Stomach (tissue), 9 donors: ENCODE data around the gene CPT1C. TPM values are rescaled to one million over a fixed set of nuclear protein-coding genes. Genes with fewer than 3 reads are reported as not detected.

Experiments
- DNase-seq, 2 donors: peaks; one replicate each; pipeline versions ENCODE4 v3.0.0 to v3.0.0-alpha.2; 2013 to 2019
- H3K27ac ChIP-seq, 5 donors: fragments of 200-600 bp in 4 of 5; sonication (generic) in 4 of 5; one replicate each; pipeline ENCODE4 v1.5.1; 2013 to 2019; ENCODE audit warnings: mild to moderate bottlenecking in 1 of 5, moderate library complexity in 1 of 5
- H3K27me3 ChIP-seq, 3 donors: fragments of 200-600 bp; sonication (generic); one replicate each; pipeline ENCODE4 v1.5.1; 2017 to 2019; ENCODE audit warnings: mixed run types in 1 of 3
- H3K36me3 ChIP-seq, 4 donors: fragments of 200-600 bp; sonication (generic); 1 replicate in 3 of 4; 2 replicates in 1 of 4; pipeline ENCODE4 v1.5.1; 2016 to 2019
- H3K4me1 ChIP-seq, 4 donors: fragments of 200-600 bp; sonication (generic); one replicate each; pipeline ENCODE4 v1.5.1; 2016 to 2019
- H3K4me3 ChIP-seq, 4 donors: fragments of 200-600 bp; sonication (generic) in 3 of 4; one replicate each; pipeline ENCODE4 v1.5.1; 2016 to 2019; ENCODE audit warnings: mild to moderate bottlenecking in 1 of 4
- H3K9me3 ChIP-seq, 4 donors: fragments of 200-600 bp; sonication (generic); one replicate each; pipeline ENCODE4 v1.5.1; 2016 to 2019
- EP300 ChIP-seq: sonication (generic); formaldehyde crosslinking; IDR thresholded peaks from one replicate; pipeline ENCODE4 v1.6.1; 2017; ENCODE audit warnings: antibody characterized with exemption
- POLR2A ChIP-seq, 4 donors: fragments of 450-650 bp; IDR thresholded peaks; one replicate each; pipeline ENCODE4 v1.6.1; 2016; ENCODE audit warnings: antibody characterized with exemption in 4 of 4, control low read depth in 2 of 4, mild to moderate bottlenecking in 1 of 4, moderate library complexity in 1 of 4
- POLR2AphosphoS5 ChIP-seq, 3 donors: sonication (generic); formaldehyde crosslinking; IDR thresholded peaks; one replicate each; pipeline ENCODE4 v1.6.1; 2016; ENCODE audit warnings: antibody characterized with exemption in 3 of 3
- WGBS, 5 donors: extraction: QIAGEN DNeasy Blood & Tissue Kit in 3 of 5; methylation state at CpG; one replicate each; pipeline versions ENCODE4 v1.1.5 to v1.1.7; 2013 to 2018; 5-methylcytosine and 5-hydroxymethylcytosine counted together
- intact Hi-C: fragments of 100-400 bp; cut with DNase I; formaldehyde crosslinking; loops from one replicate; pipeline ENCODE4 v1.15.1; 2023; ENCODE audit warnings: low total_unique reads
- polyA plus RNA-seq, 3 donors: library from polyadenylated mRNA; stranded (reverse); fragments of 200-250 nt; gene quantifications; one replicate each; pipeline ENCODE4 v1.2.3, GENCODE V29; 2013
- total RNA-seq, 5 donors: library from RNA; depleted of rRNA; stranded (reverse); fragments of >200 nt; gene quantifications; one replicate each; pipeline versions ENCODE4 v1.1.0 to v1.2.3, GENCODE V29; 2014 to 2016
- TF ChIP-seq, protein P1 (sequence below), 7 experiments: fragments of 450-650 bp in 4 of 7; fragments of 200-600 bp in 3 of 7; sonication (generic) in 3 of 7; IDR thresholded peaks; one replicate each; pipeline ENCODE4 v1.5.1; 2016 to 2019; ENCODE audit warnings: antibody characterized with exemption in 7 of 7, control low read depth in 2 of 7, mild to moderate bottlenecking in 1 of 7
- donor health status: healthy with polysubstance abuse.
- donor health status: Bipolar disorder and iron deficiency.
- donor health status: healthy.

CPT1C gene
- total and polyA plus RNA-seq, 8 donors = 1.8 to 35.6 (median 3.1) TPM; not detected in 2

DNA sequence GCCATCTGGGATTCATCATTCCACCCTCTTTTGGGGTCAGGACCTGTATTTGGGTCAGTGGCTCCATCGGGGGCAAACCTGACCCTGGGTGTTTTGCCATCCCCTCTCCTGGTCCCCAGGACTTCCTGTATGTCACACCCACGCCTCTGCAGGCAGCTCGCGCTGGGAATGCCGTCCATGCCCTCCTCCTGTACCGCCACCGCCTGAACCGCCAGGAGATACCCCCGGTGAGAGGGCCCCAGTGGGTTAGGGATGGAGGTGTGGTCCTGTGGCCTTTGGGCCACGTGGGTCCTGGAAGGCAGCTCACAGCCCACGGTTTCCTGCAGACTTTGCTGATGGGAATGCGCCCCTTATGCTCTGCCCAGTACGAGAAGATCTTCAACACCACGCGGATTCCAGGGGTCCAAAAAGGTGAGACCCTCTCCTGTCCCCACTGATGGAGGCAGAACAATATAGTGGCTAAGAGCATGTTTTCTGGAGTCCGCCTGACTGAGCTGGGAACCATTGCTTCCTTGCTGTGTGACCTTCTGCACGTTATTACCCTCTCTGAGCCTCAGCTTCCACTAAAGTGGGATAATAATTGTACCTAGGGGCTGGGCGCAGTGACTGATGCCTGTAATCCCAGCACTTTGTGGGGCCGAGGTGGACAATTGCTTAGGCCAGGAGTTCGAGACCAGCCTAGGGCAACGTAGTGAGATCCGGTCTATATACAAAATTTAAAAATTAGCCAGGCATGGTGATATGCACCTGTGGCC is 14.1 kb downstream of the CPT1C start:
- TF ChIP-seq EP300 (no peak), POLR2AphosphoS5 (IDR thresholded peaks at IDR 0.05) (no peak), POLR2A (IDR thresholded peaks at IDR 0.05) (no peak)
- TF ChIP-seq, protein P1, sequence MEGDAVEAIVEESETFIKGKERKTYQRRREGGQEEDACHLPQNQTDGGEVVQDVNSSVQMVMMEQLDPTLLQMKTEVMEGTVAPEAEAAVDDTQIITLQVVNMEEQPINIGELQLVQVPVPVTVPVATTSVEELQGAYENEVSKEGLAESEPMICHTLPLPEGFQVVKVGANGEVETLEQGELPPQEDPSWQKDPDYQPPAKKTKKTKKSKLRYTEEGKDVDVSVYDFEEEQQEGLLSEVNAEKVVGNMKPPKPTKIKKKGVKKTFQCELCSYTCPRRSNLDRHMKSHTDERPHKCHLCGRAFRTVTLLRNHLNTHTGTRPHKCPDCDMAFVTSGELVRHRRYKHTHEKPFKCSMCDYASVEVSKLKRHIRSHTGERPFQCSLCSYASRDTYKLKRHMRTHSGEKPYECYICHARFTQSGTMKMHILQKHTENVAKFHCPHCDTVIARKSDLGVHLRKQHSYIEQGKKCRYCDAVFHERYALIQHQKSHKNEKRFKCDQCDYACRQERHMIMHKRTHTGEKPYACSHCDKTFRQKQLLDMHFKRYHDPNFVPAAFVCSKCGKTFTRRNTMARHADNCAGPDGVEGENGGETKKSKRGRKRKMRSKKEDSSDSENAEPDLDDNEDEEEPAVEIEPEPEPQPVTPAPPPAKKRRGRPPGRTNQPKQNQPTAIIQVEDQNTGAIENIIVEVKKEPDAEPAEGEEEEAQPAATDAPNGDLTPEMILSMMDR (IDR thresholded peaks at IDR 0.05) = no peak
- Histone ChIP-seq H3K4me3 (no peak overlapping the region), H3K27ac (no peak overlapping the region), H3K9me3 (no peaks in the 10 kb centered on the region), H3K36me3 (no peaks in the 10 kb centered on the region), H3K27me3 (peaks cover 0 to 21% (median 9%) of the 10 kb centered on the region in 3 donors), H3K4me1 (peaks cover 0 to 4% (median 0%) of the 10 kb centered on the region in 4 donors)
- WGBS, 5 donors = 85 to 89% (median 88%) methylated on average over 12 to 22 of the region's 22 CpGs
- intact Hi-C loops = loop anchor here (10.0 kb wide), 1 partner anchor 90 kb away; no protein-coding TSS in a partner anchor
- DNase-seq = no peak

DNA sequence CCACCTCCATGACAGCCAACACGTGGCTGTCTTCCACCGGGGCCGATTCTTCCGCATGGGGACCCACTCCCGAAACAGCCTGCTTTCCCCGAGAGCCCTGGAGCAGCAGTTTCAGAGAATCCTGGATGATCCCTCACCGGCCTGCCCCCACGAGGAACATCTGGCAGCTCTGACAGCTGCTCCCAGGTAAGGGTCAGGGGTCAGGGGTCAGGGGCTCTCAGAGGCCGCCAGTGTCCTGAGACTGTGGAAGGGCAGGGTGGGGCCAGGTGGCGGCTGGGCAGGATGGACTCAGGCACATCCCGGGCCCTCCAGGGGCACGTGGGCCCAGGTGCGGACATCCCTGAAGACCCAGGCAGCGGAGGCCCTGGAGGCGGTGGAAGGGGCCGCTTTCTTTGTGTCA is 15.0 kb downstream of the CPT1C start:
- no peak for DNase-seq
- no peaks in the 10 kb centered on the region for H3K36me3 ChIP-seq
- peaks cover 0 to 4% (median 0%) of the 10 kb centered on the region in 4 donors for H3K4me1 ChIP-seq
- H3K27me3 ChIP-seq = peaks cover 0 to 14% (median 6%) of the 10 kb centered on the region in 3 donors
- WGBS, 5 donors = 80 to 89% (median 88%) methylated on average over 9 to 16 of the region's 16 CpGs
- intact Hi-C loops = loop anchor here (10.0 kb wide), 1 partner anchor 89 kb away; no protein-coding TSS in a partner anchor
- H3K4me3 ChIP-seq = no peak overlapping the region
- TF ChIP-seq POLR2A (IDR thresholded peaks at IDR 0.05) = no peak
- no peak overlapping the region for H3K27ac ChIP-seq
- H3K9me3 ChIP-seq = no peaks in the 10 kb centered on the region

DNA sequence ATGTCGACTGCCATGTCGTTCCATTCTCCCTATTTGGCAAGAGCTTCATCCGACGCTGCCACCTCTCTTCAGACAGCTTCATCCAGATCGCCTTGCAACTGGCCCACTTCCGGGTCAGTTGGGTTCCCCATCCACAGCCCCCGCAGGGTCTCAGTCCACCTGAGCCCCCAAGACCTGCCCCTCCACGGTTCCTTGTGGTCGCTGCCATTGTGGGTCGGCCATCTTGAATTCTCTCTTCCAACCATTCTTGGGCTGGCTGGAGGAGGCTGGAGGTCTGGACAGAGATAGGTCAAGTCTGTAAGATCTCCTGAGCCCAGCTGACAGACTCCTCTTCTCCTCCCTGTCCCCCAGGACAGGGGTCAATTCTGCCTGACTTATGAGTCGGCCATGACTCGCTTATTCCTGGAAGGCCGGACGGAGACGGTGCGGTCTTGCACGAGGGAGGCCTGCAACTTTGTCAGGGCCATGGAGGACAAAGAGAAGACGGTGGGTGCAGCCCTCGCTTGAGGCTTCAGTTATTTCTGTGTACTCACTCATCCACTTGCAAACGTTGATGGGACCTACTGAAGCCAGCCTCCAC is 19.5 kb downstream of the CPT1C start:
- no peak for DNase-seq
- no peaks in the 10 kb centered on the region for H3K27me3 ChIP-seq
- 90 to 95% (median 93%) methylated on average over 20 of the region's 20 CpGs for WGBS, 5 donors
- no peaks in the 10 kb centered on the region for H3K36me3 ChIP-seq
- H3K9me3 ChIP-seq = no peaks in the 10 kb centered on the region
- H3K4me1 ChIP-seq = no peaks in the 10 kb centered on the region
- H3K27ac ChIP-seq = no peak overlapping the region
- intact Hi-C loops = no loop called here
- no peak for TF ChIP-seq POLR2A (IDR thresholded peaks at IDR 0.05)
- TF ChIP-seq, protein P1 (IDR thresholded peaks at IDR 0.05) = no peak
- TF ChIP-seq POLR2AphosphoS5 (IDR thresholded peaks at IDR 0.05) = no peak
- no peak for TF ChIP-seq EP300
- H3K4me3 ChIP-seq = no peak overlapping the region

DNA sequence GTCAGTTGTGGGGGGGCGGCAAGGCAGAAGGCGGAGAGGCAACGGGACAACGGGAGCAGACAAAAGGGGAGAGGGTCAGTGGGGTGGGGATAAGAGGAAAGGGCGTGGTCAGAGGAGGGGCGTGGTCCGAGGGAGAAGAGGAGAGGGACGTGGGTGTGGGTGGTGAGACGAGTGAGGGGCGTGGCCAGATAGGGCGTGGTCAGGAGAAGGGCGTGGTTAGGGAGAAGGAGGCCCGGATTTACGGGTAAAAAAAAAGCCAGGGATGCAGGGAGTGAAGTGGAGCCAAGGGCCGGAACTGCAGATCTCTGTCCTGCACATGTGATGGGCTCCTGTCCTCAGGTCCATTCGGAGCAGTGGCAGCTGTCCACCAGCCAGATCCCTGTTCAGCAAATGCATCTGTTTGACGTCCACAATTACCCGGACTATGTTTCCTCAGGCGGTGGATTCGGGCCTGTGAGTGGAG is 21.5 kb downstream of the CPT1C start:
- no peaks in the 10 kb centered on the region for H3K9me3 ChIP-seq
- H3K27ac ChIP-seq = no peak overlapping the region
- H3K4me3 ChIP-seq = no peak overlapping the region
- TF ChIP-seq EP300 (no peak), POLR2AphosphoS5 (IDR thresholded peaks at IDR 0.05) (no peak), POLR2A (IDR thresholded peaks at IDR 0.05) (no peak)
- TF ChIP-seq, protein P1 (IDR thresholded peaks at IDR 0.05) = no peak
- intact Hi-C loops = no loop called here
- H3K4me1 ChIP-seq = peaks cover 0 to 3% (median 0%) of the 10 kb centered on the region in 4 donors
- DNase-seq = peak in 1 of 2 donors; percentile 36
- 51 to 61% (median 58%) methylated on average over 20 of the region's 20 CpGs for WGBS, 5 donors
- no peaks in the 10 kb centered on the region for H3K27me3 ChIP-seq
- no peaks in the 10 kb centered on the region for H3K36me3 ChIP-seq
